GM12865 (cell line): ENCODE data around the gene BICRA.

Source experiments
- DNase-seq: peaks from one replicate; pipeline ENCODE4 v3.0.0; 2010; ENCODE audit warnings: low read depth
- H3K4me3 ChIP-seq: 2 replicates; pipeline ENCODE4 v1.5.1; 2011; ENCODE audit warnings: mild to moderate bottlenecking, low read depth, low read length, control low read depth
- CTCF ChIP-seq: IDR thresholded peaks from 2 replicates; pipeline ENCODE4 v1.5.1; 2011; ENCODE audit warnings: low read length, control low read depth, low read depth, inconsistent platforms; ENCODE audit not compliant: insufficient read depth; ENCODE audit errors: missing control alignments

Gene BICRA

GRCh38 chr19:47675271-47675670 is 66.3 kb downstream of the BICRA start:
- H3K4me3 ChIP-seq = no peak overlapping the region
- TF ChIP-seq CTCF = no peak
- DNase-seq = no peak

- no peak for TF ChIP-seq CTCF
- H3K4me3 ChIP-seq = no peak overlapping the region
Observed at GRCh38 chr19:47675859-47676258, 66.9 kb downstream of the BICRA start.

GRCh38 chr19:47676811-47677210 is 67.9 kb downstream of the BICRA start:
- no peak for TF ChIP-seq CTCF
- DNase-seq = no peak
- H3K4me3 ChIP-seq = no peak overlapping the region

More at GRCh38 chr19:47675859-47676258, 66.9 kb downstream of the BICRA start:
- DNase-seq = no peak

- no peak for DNase-seq
- no peak overlapping the region for H3K4me3 ChIP-seq
- TF ChIP-seq CTCF = no peak
Observed at GRCh38 chr19:47679251-47679900, 70.4 kb downstream of the BICRA start.

- no peak for DNase-seq
- TF ChIP-seq CTCF = no peak
Observed at GRCh38 chr19:47679922-47680857, 71.3 kb downstream of the BICRA start.

GRCh38 chr19:47680858-47681332 is 72.0 kb downstream of the BICRA start:
- no peak for DNase-seq
- H3K4me3 ChIP-seq = no peak overlapping the region
- TF ChIP-seq CTCF = no peak

More at GRCh38 chr19:47679922-47680857, 71.3 kb downstream of the BICRA start:
- H3K4me3 ChIP-seq = no peak overlapping the region
